HepG2 (cell line): ENCODE data around the gene ENO2. TPM values are rescaled to one million over a fixed set of nuclear protein-coding genes. Genes with fewer than 3 reads are reported as not detected.
A peak's percentile ranks its signal among the peaks of the same experiment; 100 is the strongest.

Experiments used
- ERF ChIP-seq: IDR thresholded peaks from 2 replicates; pipeline ENCODE4 v1.6.1; 2018; ENCODE audit warnings: missing biosample characterization, missing genetic modification reagents
- FOXK1 ChIP-seq: sonication (generic); formaldehyde crosslinking; IDR thresholded peaks from 2 replicates; pipeline ENCODE4 v1.4.0; 2020; ENCODE audit warnings: low read depth, missing genetic modification reagents, borderline replicate concordance
- HINFP ChIP-seq: sonication (generic); formaldehyde crosslinking; IDR thresholded peaks from 2 replicates; pipeline ENCODE4 v1.4.0; 2020; ENCODE audit warnings: low read depth, mild to moderate bottlenecking, missing genetic modification reagents
- HOXA7 ChIP-seq: sonication (generic); formaldehyde crosslinking; IDR thresholded peaks from 2 replicates; pipeline ENCODE4 v1.8.1; 2022; ENCODE audit warnings: mild to moderate bottlenecking, missing genetic modification reagents, moderate library complexity
- IKZF4 ChIP-seq: sonication (generic); formaldehyde crosslinking; IDR thresholded peaks from 2 replicates; pipeline ENCODE4 v1.5.1; 2020; ENCODE audit warnings: borderline replicate concordance, mild to moderate bottlenecking, low read depth, missing genetic modification reagents; ENCODE audit errors: not compliant biosample characterization
- ISL2 ChIP-seq: sonication (generic); formaldehyde crosslinking; IDR thresholded peaks from 2 replicates; pipeline ENCODE4 v1.5.0; 2020; ENCODE audit warnings: missing genetic modification reagents
- KAT8 ChIP-seq: IDR thresholded peaks from 2 replicates; pipeline ENCODE4 v1.6.1; 2016; ENCODE audit warnings: missing genetic modification reagents, missing compliant biosample characterization
- KDM2A ChIP-seq: sonication (generic); formaldehyde crosslinking; IDR thresholded peaks from 2 replicates; pipeline ENCODE4 v1.4.0; 2020; ENCODE audit warnings: low read depth, missing genetic modification reagents, borderline replicate concordance
- KDM3A ChIP-seq: IDR thresholded peaks from 2 replicates; pipeline ENCODE4 v1.6.1; 2018; ENCODE audit warnings: low read depth, missing compliant biosample characterization
- NRL ChIP-seq: sonication (generic); formaldehyde crosslinking; IDR thresholded peaks from 2 replicates; pipeline ENCODE4 v1.5.0; 2020; ENCODE audit warnings: missing genetic modification reagents, mild to moderate bottlenecking, moderate library complexity, borderline replicate concordance
- RFX3 ChIP-seq: IDR thresholded peaks from 2 replicates; pipeline ENCODE4 v1.6.1; 2016; ENCODE audit warnings: missing biosample characterization, missing genetic modification reagents
- TCF7 ChIP-seq: sonication (generic); IDR thresholded peaks from 2 replicates; pipeline ENCODE4 v1.6.1; 2016; ENCODE audit warnings: antibody characterized with exemption, low read depth
- ZBTB38 ChIP-seq: sonication (generic); formaldehyde crosslinking; IDR thresholded peaks from 2 replicates; pipeline ENCODE4 v1.5.1; 2020; ENCODE audit warnings: mild to moderate bottlenecking, missing genetic modification reagents
- ZBTB8A ChIP-seq: sonication (generic); formaldehyde crosslinking; IDR thresholded peaks from 2 replicates; pipeline ENCODE4 v1.4.0; 2020; ENCODE audit warnings: mild to moderate bottlenecking, low read depth, missing genetic modification reagents, borderline replicate concordance
- ZFP36L2 ChIP-seq: sonication (generic); formaldehyde crosslinking; IDR thresholded peaks from 2 replicates; pipeline ENCODE4 v1.4.0; 2020; ENCODE audit warnings: missing genetic modification reagents
- ZNF234 ChIP-seq: sonication (generic); formaldehyde crosslinking; conservative IDR thresholded peaks from 2 replicates; pipeline ENCODE4 v1.5.1; 2020; ENCODE audit warnings: mild to moderate bottlenecking, missing genetic modification reagents
- ZNF251 ChIP-seq: sonication (generic); formaldehyde crosslinking; IDR thresholded peaks from 2 replicates; pipeline ENCODE4 v1.9.0; 2021; ENCODE audit warnings: mild to moderate bottlenecking, missing genetic modification reagents
- ZNF276 ChIP-seq: sonication (generic); formaldehyde crosslinking; IDR thresholded peaks from 2 replicates; pipeline ENCODE4 v1.4.0; 2020; ENCODE audit warnings: mild to moderate bottlenecking, low read depth, missing genetic modification reagents
- ZNF331 ChIP-seq: sonication (generic); formaldehyde crosslinking; IDR thresholded peaks from 2 replicates; pipeline ENCODE4 v1.4.0; 2020; ENCODE audit warnings: missing genetic modification reagents
- ZNF362 ChIP-seq: sonication (generic); formaldehyde crosslinking; IDR thresholded peaks from 2 replicates; pipeline ENCODE4 v1.4.0; 2020; ENCODE audit warnings: missing genetic modification reagents, mild to moderate bottlenecking, borderline replicate concordance
- ZNF451 ChIP-seq: sonication (generic); formaldehyde crosslinking; IDR thresholded peaks from 2 replicates; pipeline ENCODE4 v1.5.0; 2020; ENCODE audit warnings: mild to moderate bottlenecking, missing genetic modification reagents
- ZNF570 ChIP-seq: sonication (generic); formaldehyde crosslinking; IDR thresholded peaks from 2 replicates; pipeline ENCODE4 v1.4.0; 2020; ENCODE audit warnings: mild to moderate bottlenecking, missing genetic modification reagents, borderline replicate concordance
- polyA plus RNA-seq, 8 experiments: library from polyadenylated mRNA; depleted of rRNA in 3 of 8; stranded (reverse) in 7 of 8; unstranded in 1 of 8; fragments of >200 nt; fragmentation: Illumina TruSeq in 4 of 8; extraction: Trizol in 4 of 8; gene quantifications; 2 replicates each; pipeline versions ENCODE4 v1.2.1 to v1.2.3, GENCODE V29; 2011 to 2016; ENCODE audit warnings: low read depth in 4 of 8, missing spikeins in 1 of 8, mixed read lengths in 1 of 8; ENCODE audit not compliant: insufficient read depth in 1 of 8
- total RNA-seq, 5 experiments: library from RNA; depleted of rRNA; stranded (reverse); fragments of >200 nt; fragmentation: Illumina TruSeq; extraction: Trizol; gene quantifications; 2 replicates each; pipeline ENCODE4 v1.2.3, GENCODE V29; 2016; ENCODE audit warnings: low read depth in 1 of 5

ENO2 gene
- total and polyA plus RNA-seq, 2 of the 13 experiments (the other 11 are each of a cell fraction or from before 2014, with no cell fraction given), result 19.3 to 136 TPM

GRCh38 chr12:6890789-6891645 is 23.4 kb upstream of the ENO2 start (continued):
- peak; percentile 28; the same call in 1 of the 2 replicates for TF ChIP-seq ZNF362
- no peak for TF ChIP-seq ZNF251
- TF ChIP-seq HOXA7, result no peak
- TF ChIP-seq ISL2 (CRISPR knock-in tag), result 0 out of 2 replicates have a peak, but pooled peaks have one; percentile 10
- TF ChIP-seq KDM3A (CRISPR knock-in tag), result peak; percentile 49; the same call in 1 of the 2 replicates
- TF ChIP-seq NRL (CRISPR knock-in tag), result peak; percentile 54; the same call in 1 of the 2 replicates
- no peak for TF ChIP-seq ZNF234 (CRISPR knock-in tag)
- peak; percentile 82 for TF ChIP-seq ERF (CRISPR knock-in tag)
- peak; percentile 76 for TF ChIP-seq ZNF331
- peak; percentile 99 for TF ChIP-seq KDM2A (CRISPR knock-in tag)
- TF ChIP-seq IKZF4, result no peak
- peak; percentile 94; the same call in 1 of the 2 replicates for TF ChIP-seq ZNF451
- peak; percentile 59; the same call in 1 of the 2 replicates for TF ChIP-seq FOXK1 (CRISPR knock-in tag)
- TF ChIP-seq HINFP (CRISPR knock-in tag), result peak; percentile 80; the same call in 1 of the 2 replicates
- no peak for TF ChIP-seq ZNF570
- TF ChIP-seq ZFP36L2 (CRISPR knock-in tag), result no peak
- TF ChIP-seq RFX3 (CRISPR knock-in tag), result no peak
- TF ChIP-seq TCF7, result no peak
- TF ChIP-seq ZBTB8A (CRISPR knock-in tag), result no peak
- peak; percentile 93 for TF ChIP-seq ZBTB38 (CRISPR knock-in tag)
- 0 out of 2 replicates have a peak, but pooled peaks have one; percentile 40 for TF ChIP-seq KAT8
- TF ChIP-seq ZNF276 (CRISPR knock-in tag), result no peak
